Measurements from ENCODE around the gene C6.
"Not testable (repeated sequence)": the region's sequence is repeated elsewhere in the genome, so short reads cannot be mapped to it uniquely, and the experiment has no call there.

C6 gene

DNA sequence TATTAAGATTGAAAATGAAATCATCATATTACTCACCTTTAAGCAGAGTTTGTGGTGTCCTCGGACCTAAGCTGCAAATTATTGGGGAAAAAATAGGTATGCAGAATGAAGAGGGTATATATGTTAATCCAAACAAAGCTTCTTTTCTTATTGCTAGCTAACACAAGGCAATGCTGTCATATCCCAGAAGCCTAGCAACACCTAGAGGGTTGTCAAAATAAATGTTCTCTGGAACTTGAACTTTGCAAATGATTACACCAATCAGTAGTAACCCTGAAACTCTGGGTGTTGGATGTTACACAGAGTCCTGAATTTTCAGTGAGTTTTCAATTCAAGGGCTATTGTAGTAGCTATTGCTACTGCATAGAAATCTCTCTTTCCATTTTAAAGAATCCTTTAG is at the start of gene C6:
TSS of gene C6 (minus strand) at position 193 of the 400 bp plus-strand sequence. CDS start 10,302 bp downstream, outside the sequence.
- DNase-seq: no peak

DNA sequence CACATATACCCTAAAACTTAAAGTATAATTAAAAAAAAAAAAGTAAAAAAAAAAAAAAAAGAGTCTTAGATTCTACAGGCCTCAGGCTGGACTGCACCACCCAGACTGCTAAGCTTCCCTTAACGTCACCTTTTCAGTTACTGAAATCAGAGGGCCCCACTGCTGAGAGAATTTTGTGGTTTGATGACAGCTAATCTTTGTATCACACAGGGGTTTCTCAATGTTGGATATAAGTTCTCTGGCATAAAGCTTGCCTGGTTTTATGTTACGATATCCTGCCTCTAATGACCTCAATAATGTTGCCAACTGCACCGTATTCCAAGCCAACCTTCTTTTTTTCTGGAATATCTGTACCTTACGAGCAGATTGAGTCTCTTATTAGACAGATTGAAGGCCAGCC is 43.1 kb upstream of the C6 start:
- no peak for DNase-seq

DNA sequence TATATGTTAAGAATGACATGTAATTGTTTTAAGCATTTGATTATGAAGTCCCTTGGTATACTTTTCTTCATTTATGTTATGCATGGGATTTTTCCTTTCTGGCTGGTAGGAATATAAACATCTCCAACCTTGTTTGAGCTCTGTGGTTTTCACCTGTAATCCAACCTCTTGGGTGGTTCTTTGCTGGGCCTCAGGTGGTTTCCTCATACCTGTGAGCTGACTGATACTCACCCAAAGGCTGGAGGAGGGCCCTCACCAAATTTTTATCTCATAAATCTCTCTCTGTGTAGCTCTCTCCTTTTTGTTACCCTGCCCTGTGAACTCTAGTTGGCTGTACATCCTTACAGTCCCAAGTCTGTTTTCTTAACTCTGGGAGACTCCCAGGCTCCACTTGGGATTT is 39.8 kb upstream of the C6 start:
- DNase-seq: no peak

DNA sequence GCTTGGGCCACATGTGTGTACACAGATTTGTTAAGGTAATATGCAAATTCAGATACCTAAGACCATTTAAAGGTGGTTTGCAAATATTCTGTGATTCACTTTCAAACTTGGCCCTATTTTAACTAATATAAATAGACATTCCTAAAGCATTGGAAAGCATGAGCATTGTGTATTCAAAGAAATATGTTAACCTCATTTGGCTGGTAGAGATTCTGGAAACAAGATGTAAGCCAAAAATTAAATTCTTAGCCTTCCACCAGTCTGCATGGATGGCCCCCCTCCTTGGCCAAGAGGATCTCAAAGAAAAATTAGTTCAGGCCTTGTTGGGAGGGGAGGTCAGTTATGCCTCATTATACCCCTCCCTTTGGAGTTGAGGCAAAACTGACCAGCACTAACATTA is 38.7 kb upstream of the C6 start:
- no peak for DNase-seq

DNA sequence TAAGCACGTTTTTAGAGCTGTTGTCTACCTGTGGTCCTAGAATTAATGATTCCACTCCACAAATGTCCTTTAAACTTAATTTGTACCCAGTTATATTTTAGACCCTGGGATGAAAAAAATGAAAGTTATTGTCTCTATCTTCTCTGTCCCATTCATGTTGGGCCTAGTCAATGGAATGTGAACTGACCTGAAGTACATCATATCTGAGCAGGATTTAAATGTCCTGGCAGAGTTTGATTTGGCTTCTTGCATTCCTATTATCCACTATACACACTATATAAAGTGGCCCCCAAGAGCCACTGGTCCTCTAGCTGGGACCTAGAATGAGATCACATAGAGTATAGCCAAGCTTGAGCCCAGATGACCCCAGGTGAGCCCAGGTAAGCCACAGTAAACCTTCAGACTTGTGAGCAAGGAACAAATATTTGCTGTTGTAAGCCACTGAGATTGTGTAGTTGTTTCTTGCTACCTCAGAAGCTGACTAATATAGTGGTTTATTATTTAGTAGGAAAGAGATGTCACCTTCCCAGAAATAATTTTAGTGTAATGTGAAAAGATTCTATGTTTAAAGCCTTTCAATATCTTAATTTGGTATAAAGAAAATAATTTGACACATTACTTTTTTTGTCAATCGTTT is 37.1 kb upstream of the C6 start:
- no peak for DNase-seq

DNA sequence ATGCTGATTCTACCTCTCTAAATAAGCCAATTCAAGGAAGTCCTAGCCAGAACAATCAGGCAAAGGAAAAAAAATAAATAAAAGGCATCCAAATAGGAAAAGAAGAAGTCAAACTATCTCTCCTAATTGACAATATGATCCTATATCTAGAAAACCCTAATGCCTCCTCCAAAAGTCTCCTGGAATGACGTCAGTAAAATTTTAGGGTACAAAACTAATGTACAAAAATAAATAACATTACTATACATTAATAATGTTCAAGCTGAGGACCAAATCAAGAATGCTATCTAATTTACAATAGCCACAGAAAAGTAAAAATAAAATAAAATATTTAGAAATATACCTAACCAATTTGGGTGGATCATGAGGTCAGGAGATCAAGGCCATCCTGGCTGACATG is 33.8 kb upstream of the C6 start:
- no peak for DNase-seq

DNA sequence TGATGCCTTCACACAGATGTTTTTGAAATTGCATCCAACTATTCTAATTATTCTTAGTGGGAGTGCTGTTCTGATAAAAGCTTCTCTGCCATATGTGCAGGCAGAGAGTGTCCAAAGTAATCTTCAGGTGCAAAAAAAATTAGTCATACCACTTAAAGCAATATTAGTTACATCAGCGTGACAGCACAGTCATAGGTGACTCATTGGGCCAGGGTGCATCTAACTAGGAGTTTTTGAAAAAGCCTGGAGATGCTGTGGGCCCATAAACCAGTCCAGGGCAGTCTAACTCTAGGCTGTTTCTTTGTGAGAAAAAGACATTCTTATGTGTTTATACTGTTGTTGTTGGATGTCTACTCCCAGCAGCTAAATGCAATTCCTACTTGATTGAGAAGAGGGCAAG is 33.0 kb upstream of the C6 start:
- DNase-seq: no peak

DNA sequence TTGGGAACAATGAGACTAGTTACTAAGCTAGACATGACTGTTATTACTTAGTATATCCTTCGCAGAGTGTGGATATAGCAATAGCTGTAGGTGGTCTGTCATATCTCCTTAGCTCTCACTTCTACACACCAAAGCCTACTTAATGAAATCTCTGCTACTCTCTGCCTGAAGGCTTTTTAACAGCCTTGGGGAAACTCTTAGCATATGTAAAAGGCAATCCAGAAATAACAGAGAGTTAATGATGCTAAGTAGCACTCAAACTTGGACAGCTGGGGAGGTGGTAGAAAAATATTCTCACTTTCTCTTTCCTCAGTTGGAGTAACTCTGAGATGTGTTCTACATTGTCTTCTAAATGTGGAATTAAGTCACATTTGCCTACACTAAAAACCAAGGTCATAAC is 30.2 kb upstream of the C6 start:
- no peak for DNase-seq

DNA sequence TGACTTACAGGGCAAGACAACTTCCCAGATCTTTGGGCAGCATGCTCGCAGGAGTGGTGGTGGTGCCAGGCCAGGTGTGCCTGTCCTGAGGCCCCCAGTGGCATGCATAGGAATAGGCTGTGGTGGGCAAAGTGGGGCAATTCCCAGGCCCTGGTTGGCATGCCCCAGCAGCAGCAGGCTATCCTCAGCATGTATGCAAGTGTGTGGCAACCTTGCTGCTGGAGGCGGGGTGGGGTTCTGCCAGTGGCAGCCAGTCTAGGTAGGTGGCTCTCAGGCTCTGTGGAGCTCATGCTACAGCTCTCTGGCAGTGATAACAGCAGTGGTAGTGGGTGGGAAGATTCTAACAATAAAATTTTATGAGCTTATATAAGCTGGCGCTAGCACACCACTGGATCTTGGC is 27.7 kb upstream of the C6 start:
- DNase-seq: no peak

DNA sequence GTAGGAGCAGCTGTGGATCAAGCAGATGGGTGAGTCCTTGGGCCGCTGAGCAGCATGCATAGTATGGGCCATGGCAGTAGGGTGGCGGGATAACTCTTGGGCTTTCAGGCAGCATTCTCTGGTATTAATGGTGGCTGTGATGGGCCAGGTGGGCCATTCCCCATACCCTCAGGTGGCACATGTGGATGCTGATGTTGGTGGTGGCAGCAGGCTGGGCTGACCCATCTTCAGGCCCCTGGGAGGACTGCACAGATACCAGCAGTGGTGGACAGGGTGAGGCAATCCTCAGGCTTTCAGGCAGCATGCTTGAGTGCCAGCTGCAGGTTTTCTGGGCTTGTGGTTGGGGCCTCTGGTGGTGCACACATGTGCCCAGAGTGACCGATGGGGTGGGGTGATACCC is 27.1 kb upstream of the C6 start:
- DNase-seq: no peak

DNA sequence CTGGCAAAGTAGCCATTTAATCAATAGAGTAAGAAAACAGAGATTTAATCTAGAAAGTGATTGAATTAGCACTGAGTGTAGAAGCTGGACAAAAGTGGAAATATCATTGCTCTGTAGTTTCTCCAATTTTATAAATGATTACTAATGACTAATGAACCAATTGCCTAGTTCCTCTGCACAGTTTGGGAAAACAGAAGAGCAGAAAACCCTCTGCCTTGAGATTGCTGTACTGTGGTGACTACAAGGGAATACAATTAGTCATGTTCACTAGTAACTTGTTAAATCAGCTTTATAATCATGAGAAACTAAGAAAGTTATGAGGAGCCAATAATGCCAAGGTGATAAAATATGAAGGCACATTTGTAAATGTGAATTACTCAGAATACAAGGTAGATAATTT is 21.1 kb upstream of the C6 start:
- no peak for DNase-seq

DNA sequence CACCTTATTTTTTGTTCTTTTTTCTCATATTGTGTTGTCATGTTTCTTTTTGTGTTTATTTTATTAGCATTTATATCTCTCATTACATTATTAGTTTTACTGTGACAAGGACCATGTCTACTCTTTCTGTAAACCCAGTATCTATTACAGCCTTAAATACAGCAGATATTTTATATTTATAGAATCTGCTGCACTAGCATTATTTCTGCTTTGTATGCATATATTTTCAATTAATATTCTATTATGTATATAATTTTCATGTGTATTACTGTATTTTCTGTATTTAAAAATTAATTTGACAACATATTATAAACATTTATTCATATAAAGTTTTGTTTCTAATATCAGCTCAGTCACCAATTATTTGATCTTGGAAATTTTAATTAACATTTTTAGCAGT is 19.5 kb upstream of the C6 start:
- DNase-seq: no peak

DNA sequence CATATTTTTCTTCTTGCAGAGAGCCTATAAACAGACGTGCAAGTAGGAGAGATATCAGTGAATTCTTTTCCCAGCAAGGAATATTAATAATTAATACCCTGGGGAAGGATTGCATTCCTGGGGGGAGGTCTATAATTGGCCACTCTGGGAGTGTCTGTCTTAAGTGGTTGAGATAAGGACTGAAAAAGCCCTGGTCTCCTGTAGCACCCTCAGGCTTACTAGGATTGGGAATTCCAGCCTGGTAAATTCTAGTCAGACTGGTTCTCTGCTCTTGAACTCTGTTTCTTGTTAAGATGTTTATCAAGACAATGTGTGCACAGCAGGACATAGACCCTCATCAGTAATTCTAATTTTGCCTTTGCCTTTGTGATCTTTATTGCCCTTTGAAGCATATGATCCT is 16.9 kb upstream of the C6 start:
- DNase-seq: not testable (repeated sequence)

DNA sequence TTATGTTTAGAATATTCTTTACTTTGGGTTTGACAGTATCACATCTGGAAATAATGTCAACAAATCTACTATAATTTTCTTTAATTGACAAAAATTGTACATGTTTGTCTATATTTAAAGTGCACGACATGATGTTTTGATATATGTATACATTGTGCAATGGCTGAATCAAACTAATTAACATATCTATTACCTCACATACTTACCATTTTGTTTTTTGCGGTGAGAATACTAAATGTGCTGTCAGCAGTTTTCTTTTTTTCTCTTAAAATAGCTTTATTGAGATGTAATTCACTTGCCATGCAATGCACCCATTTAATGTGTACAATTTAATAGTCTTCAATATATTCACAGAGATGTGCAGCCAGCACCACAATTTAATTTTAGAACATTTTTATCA is 10.6 kb upstream of the C6 start:
- DNase-seq: no peak

DNA sequence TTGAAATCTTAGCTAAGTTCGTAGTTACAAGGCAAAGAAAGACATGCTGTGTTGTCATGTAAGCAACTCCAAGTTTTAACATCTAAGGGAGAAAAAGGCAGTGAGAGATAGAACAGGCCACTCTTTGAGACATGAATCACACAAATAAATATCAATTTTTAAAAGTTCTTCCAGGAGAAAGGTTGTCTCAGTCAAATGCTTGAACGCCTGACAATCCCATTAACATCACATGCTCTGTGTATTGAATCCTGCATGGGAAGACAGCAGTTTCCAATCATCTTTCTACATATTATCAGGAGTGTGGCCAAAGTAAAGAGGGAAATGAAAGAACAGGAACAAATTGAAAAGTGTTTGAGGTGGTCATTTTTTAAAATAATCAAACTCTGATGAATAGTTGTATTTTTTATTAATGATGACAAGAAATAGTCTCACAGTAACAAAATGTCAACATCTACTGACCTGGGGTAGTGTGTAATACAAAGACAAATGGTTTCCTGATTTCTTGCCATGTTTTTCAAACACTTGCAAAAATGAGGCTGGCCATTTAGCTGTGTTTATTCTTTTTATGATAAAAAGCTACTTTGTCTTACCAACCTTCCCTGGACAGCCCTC is 6.4 kb upstream of the C6 start:
- DNase-seq: no peak

DNA sequence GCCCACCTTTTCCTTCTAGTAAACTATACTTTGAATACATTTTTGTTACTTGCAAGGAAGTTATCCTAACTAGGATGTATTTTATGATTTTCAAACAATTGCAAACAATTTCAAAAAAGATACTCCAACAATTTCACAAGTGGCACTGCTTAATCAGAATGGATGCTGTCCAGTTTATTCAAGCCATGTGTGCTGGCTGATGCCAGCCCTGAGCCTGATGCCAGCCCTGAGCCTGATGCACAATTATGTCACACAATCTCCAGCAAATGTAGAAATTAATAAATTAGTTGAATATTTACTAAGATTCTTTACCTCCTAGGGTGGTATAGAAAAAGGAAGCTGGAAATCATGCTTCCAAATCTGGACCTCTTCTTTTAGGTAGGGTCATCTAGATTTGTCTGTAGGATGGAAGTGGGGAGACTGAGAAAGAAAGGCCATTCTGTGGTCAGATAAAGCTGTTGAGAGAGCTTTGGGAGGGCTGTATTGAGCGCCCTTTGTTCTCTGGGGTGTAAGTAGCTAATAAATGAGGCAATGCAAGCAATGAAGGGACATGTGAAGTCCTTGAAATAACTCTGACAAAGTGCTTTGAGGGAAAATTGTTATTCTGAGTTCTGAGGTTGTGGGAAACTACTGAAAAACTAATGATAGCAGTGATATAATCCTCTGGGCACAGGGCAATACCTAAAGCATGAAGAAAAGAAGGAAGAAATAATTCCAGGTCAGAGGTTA is 5.8 kb upstream of the C6 start:
- no peak for DNase-seq

DNA sequence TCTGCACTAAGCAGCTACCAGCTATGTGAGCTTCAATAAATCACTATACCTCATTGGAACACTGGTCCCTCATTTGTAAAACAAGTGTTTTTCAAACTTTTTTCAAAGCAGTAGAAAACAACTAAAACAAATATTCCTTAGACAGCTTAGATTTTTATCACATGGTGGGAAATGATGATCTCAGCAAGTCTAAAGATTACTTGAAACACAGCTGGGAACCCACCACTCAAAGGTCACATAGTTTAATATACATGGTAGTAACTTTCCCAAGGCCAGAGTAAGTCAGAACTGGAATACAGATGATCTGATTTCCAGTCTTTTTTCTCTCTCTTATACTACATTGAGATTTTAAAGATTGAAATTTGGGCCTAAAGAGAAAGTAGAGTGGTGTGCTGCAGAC is 850 bp upstream of the C6 start:
- DNase-seq: no peak

DNA sequence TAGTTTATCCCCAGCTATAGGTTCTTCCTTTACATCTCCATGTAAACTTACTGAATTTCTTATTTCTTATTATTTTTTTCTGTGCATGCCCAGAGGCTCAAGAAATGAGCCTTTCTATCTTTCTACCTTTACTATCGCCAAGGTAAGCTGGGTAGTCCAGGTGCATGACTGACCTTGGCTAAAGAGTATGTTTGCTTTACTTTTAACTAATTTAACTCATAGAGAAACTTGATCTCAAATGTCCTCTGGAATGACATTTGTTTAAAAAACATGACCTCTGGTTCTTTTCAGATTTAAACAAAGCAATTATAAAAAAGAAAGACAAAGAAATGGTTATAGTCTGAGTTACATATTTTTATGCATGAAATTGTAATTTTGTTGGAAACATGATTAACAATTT is 397 bp downstream of the C6 start:
- DNase-seq: no peak

DNA sequence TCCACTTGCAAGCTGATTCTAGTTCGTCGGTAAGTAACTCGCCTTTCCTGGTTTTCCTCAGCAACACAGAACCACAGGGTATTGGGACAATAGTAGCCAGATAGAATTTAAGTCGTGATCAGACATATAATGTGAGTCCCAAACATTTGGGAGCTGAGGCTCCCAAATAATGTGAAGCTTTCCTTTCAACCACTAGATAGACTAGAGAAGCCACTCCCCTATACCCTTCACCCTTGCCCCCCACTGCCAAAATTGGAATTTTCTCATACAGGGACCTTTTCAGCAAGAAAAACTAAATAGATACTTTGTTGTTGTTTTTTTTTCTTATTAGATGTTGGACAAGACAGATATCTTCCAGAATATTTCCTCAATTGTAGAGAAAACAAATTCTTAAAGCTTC is 1.9 kb downstream of the C6 start:
- DNase-seq: no peak

DNA sequence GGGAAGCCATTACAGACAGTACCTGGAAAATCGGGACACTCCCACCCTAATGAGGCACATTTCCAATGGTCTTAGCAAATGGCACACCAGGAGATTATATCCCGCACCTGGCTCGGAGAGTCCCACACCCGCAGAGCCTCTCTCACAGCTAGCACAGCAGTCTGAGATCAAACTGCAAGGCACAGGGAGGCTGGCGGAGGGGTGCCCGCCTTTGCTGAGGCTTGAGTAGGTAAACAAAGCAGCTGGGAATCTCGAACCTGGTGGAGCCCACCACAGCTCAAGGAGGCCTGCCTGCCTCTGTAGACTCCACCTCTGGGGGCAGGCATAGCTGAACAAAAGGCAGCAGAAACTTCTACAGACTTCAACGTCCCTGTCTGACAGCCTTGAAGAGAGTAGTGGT is 7.9 kb downstream of the C6 start:
- DNase-seq: not testable (repeated sequence)

DNA sequence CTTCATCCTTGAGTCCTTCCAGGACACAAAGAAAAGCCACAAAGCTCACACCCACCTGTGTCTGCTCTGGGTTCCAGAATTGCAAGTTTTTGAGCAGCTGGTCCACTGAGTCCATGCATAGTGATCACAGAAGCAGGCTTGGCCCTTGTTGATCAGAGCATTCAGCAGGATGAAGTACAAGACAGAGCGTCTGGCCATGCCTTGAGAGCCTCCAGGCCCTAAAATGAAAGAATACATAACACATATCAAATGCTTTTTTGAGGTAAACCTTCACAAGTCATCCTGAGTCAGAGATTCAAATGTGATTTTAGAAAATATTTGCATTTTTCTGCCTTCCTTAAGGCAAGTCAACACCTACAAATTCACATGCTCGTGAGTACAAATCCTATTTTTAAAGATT is 10.3 kb downstream of the C6 start:
- DNase-seq: no peak

DNA sequence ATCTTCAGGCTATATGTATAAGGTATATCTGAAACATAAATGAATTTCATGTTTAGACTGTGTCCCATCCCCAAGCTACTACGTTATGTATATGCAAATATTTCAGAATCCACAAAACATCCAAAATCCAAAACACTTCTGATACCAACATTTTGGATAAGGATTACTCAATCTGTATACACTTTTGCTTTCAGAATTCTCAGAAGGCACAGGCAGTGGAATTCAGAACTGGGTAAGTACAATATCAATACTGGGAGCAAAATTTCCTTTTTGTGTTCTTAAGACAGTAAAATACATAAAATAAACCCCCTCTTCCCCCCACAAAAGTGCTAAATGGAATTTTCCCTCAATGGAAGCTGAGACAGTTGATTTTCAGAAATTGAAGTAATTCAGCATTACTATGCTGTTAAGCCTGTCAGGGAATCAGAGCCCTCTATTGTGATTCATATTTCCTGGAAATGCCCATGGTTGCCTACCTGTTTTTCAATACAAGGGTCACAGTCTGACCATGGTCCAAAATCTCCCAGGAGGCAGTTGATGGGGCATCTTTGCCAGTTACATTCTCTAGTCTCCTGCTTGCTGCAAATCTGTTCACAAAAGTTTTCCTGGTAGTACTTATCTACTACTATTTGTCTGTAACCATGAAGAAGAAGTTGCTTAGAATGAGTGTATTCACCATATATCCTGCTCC is 12.1 kb downstream of the C6 start:
- DNase-seq: no peak

DNA sequence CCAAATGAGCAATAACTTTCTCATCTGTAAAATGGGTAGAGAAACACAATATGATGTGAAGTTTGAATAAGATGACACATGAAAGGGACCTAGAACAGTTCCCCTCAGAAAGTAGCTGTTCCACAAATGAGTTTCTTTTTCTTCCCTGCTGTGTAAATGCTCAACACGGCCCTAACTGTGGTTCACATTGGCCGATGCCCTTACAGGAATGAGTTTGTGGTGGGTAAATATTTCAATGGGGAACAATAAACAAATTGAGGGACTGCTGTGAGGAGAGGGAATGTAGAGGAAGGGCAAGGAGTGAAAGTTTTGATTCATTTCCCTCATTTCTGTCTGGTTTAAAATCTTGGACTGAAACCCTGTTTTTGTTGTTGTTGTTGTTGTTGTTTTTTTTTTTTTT is 12.8 kb downstream of the C6 start:
- no peak for DNase-seq

DNA sequence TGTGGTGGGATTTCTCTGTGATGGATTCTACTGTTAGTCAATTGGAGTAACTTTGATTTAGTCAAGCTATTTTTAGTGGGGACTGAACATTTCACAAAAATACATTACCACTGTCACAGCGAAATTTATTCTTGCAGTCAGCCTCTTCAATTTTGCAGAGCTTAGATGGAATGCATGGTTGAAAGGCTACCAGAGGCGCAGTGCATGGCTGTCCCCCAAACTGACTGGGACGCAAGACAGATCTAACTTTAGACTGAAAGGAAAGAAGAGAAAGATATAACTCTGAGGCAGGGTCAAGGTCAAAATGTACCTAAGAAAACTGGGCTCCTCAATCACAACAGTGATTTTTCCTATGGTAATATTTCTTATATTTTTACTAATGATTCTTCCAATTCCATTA is 13.7 kb downstream of the C6 start:
- DNase-seq: no peak

All from NCI-H187 (cell line).